Mesendoderm (in vitro differentiated cells): ENCODE measurements around the gene RAB31.
"Not testable (repeated sequence)": the region's sequence is repeated elsewhere in the genome, so short reads cannot be mapped to it uniquely, and the experiment has no call there.

ENCODE experiments used
- DNase-seq: peaks from one replicate; pipeline ENCODE4 v3.0.0; 2013
- H2AK5ac ChIP-seq: 2 replicates; pipeline ENCODE4 v1.6.1; 2013; ENCODE audit warnings: low read length, inconsistent platforms
- H2BK120ac ChIP-seq: 2 replicates; pipeline ENCODE4 v1.6.1; 2013; ENCODE audit warnings: low read depth, mild to moderate bottlenecking, low read length, moderate library complexity, mixed read lengths
- H2BK15ac ChIP-seq: replicated peaks from 2 replicates; pipeline ENCODE4 v1.6.1; 2013; ENCODE audit warnings: low read depth, mild to moderate bottlenecking, moderate library complexity
- H2BK5ac ChIP-seq: 2 replicates; pipeline ENCODE4 v1.6.1; 2013; ENCODE audit warnings: low read length, inconsistent platforms
- H3K18ac ChIP-seq: 2 replicates; pipeline ENCODE4 v1.6.1; 2013; ENCODE audit warnings: mild to moderate bottlenecking, low read length, mixed read lengths
- H3K23ac ChIP-seq: one replicate; pipeline ENCODE4 v1.6.1; 2013; ENCODE audit warnings: low read length
- H3K27ac ChIP-seq: 2 replicates; pipeline ENCODE4 v1.5.1; 2013; ENCODE audit warnings: low read depth, mild to moderate bottlenecking, inconsistent platforms, low read length, moderate library complexity
- H3K27me3 ChIP-seq: 2 replicates; pipeline ENCODE4 v1.6.1; 2013; ENCODE audit warnings: low read length, control low read depth, mild to moderate bottlenecking, inconsistent platforms; ENCODE audit not compliant: insufficient read depth, poor library complexity
- H3K36me3 ChIP-seq: 2 replicates; pipeline ENCODE4 v1.6.1; 2013; ENCODE audit warnings: low read length, inconsistent platforms; ENCODE audit not compliant: control insufficient read depth, insufficient read depth
- H3K4ac ChIP-seq: one replicate; pipeline ENCODE4 v1.6.1; 2013; ENCODE audit warnings: low read depth, mild to moderate bottlenecking, low read length, moderate library complexity
- H3K4me1 ChIP-seq: 2 replicates; pipeline ENCODE4 v1.6.1; 2013; ENCODE audit warnings: low read depth, low read length, inconsistent platforms; ENCODE audit not compliant: control insufficient read depth
- H3K4me2 ChIP-seq: 2 replicates; pipeline ENCODE4 v1.6.1; 2013; ENCODE audit warnings: low read length
- H3K4me3 ChIP-seq: 2 replicates; pipeline ENCODE4 v1.5.1; 2013; ENCODE audit warnings: mild to moderate bottlenecking, low read length
- H3K56ac ChIP-seq: one replicate; pipeline ENCODE4 v1.6.1; 2013; ENCODE audit warnings: low read length
- H3K79me1 ChIP-seq: 2 replicates; pipeline ENCODE4 v1.6.1; 2013; ENCODE audit warnings: low read length, inconsistent platforms
- H3K79me2 ChIP-seq: 2 replicates; pipeline ENCODE4 v1.6.1; 2013; ENCODE audit warnings: mild to moderate bottlenecking, low read length; ENCODE audit not compliant: control insufficient read depth, insufficient read depth
- H3K9ac ChIP-seq: 2 replicates; pipeline ENCODE4 v1.6.1; 2013; ENCODE audit warnings: low read length, inconsistent platforms
- H4K5ac ChIP-seq: one replicate; pipeline ENCODE4 v1.6.1; 2013; ENCODE audit warnings: low read length
- H4K8ac ChIP-seq: one replicate; pipeline ENCODE4 v1.6.1; 2013; ENCODE audit warnings: low read depth, mild to moderate bottlenecking, control low read depth, low read length, moderate library complexity
- WGBS: extraction: QIAGEN DNeasy Blood & Tissue Kit; methylation state at CpG from one replicate; pipeline ENCODE4 v1.1.7; 2013; ENCODE audit warnings: low lambda C conversion rate, missing lambda C conversion rate; ENCODE audit not compliant: insufficient coverage; ENCODE audit errors: extremely low coverage; 5-methylcytosine and 5-hydroxymethylcytosine counted together

Gene RAB31

GRCh38 chr18:9768071-9768691 lies 60.1 kb downstream of the RAB31 start:
- not testable (repeated sequence) for H3K27me3 ChIP-seq, H3K27ac ChIP-seq, H3K36me3 ChIP-seq, H3K23ac ChIP-seq, H2BK5ac ChIP-seq, H4K8ac ChIP-seq, H2AK5ac ChIP-seq, H3K9ac ChIP-seq, H3K56ac ChIP-seq, H2BK15ac ChIP-seq, H4K5ac ChIP-seq, H3K4me3 ChIP-seq, H2BK120ac ChIP-seq, H3K18ac ChIP-seq, H3K4me2 ChIP-seq, DNase-seq, H3K4ac ChIP-seq
- no CpG with 5 or more reads among the region's 2 CpGs for WGBS
- peaks cover 17% of the 10 kb centered on the region for H3K79me2 ChIP-seq
- peaks cover 19% of the 10 kb centered on the region for H3K79me1 ChIP-seq
- peaks cover 15% of the 10 kb centered on the region for H3K4me1 ChIP-seq

DNA sequence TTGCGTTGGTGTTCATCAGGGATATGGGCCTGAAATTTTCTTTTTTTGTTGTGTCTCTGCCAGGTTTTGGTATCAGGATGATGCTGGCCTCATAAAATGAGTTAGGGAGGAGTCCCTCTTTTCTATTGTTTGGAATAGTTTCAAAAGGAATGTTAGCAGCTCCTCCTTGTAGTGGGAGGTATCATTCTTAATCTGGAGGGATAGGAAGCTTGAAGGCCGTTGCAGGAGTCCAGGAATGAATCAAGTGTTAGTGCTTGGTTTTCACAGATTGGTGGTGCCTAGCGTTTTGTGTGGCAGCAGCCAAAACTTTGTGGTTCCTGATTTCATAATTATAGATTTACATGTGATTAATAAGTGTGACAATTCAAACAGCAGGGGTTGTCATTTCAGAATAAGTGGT lies 62.0 kb downstream of the RAB31 start:
- H3K56ac ChIP-seq, H4K8ac ChIP-seq, H3K9ac ChIP-seq, H2AK5ac ChIP-seq, H3K23ac ChIP-seq, H3K4ac ChIP-seq, H3K18ac ChIP-seq, H2BK15ac ChIP-seq, H2BK120ac ChIP-seq, H3K27ac ChIP-seq, H3K4me3 ChIP-seq, H3K36me3 ChIP-seq, H4K5ac ChIP-seq, H2BK5ac ChIP-seq, H3K27me3 ChIP-seq, H3K4me2 ChIP-seq: not testable (repeated sequence)
- H3K79me1 ChIP-seq = peaks cover 17% of the 10 kb centered on the region
- peaks cover 15% of the 10 kb centered on the region for H3K4me1 ChIP-seq
- WGBS = no CpG with 5 or more reads among the region's 3 CpGs
- H3K79me2 ChIP-seq = peaks cover 15% of the 10 kb centered on the region
- DNase-seq = peak; percentile 51

- H3K36me3 ChIP-seq = no peaks in the 10 kb centered on the region
- no peak overlapping the region for H2AK5ac ChIP-seq
- no peak overlapping the region for H4K5ac ChIP-seq
- H3K56ac ChIP-seq = peak overlapping the region; percentile 51
- H2BK5ac ChIP-seq = no peak overlapping the region
- H3K18ac ChIP-seq = no peak overlapping the region
- H3K23ac ChIP-seq = no peak overlapping the region
- no peak overlapping the region for H3K27ac ChIP-seq
- no peak overlapping the region for H2BK120ac ChIP-seq
- H4K8ac ChIP-seq = no peak overlapping the region
- H3K4me2 ChIP-seq = no peak overlapping the region
- H3K79me2 ChIP-seq = peaks cover 10% of the 10 kb centered on the region
- peak; percentile 88 for DNase-seq
- H3K79me1 ChIP-seq = peaks cover 17% of the 10 kb centered on the region
- WGBS = no CpG with 5 or more reads among the region's 18 CpGs
- H3K4me1 ChIP-seq = peaks cover 10% of the 10 kb centered on the region
- H3K4ac ChIP-seq = no peak overlapping the region
- H3K9ac ChIP-seq = no peak overlapping the region
- H3K4me3 ChIP-seq = no peak overlapping the region
- H3K27me3 ChIP-seq = no peaks in the 10 kb centered on the region
- no peak overlapping the region for H2BK15ac ChIP-seq
These were observed 63.3 kb downstream of the RAB31 start for GRCh38 chr18:9771261-9771976.

DNA sequence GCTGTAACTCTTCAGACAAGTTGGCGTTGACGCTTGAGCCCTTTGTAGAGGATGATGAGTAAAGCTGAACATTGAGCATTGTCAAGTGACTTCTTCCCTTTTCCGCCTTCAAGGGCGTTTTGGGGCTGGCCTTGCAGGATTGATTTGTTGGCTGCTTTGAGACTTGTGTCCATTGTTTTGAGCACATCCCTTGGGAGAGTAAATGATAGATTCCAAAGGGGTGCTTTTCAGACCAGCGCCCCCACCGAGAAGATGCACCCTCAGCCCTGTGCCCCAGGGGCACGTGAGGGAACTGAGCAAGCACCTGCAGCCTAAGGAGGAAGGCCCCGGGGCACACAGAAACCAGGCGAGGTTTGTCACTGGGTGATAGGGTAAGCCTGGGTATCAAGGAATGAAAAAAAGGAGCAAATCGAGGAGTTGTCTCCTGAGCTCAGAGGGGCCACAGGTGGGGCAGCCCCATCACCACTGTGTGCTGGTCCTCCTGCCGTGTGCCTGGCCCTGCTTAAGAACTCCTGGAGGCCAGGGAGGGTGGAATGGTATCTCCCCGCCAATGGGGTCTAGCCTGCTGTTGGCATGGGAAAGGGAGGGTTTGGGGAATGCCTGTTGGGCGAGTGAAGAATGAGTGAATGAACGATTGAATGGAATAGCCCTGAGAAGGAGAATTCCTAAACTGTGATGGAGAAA lies 64.0 kb downstream of the RAB31 start:
- no peak for DNase-seq
- H3K27ac ChIP-seq = no peak overlapping the region
- WGBS = no CpG with 5 or more reads among the region's 14 CpGs

GRCh38 chr18:9772847-9773677 lies 65.0 kb downstream of the RAB31 start:
- no peak overlapping the region for H2AK5ac ChIP-seq
- H3K36me3 ChIP-seq = no peaks in the 10 kb centered on the region
- no peak overlapping the region for H3K23ac ChIP-seq
- no peak overlapping the region for H3K4me3 ChIP-seq
- DNase-seq = no peak
- H4K8ac ChIP-seq = no peak overlapping the region
- H3K18ac ChIP-seq = no peak overlapping the region
- peaks cover 10% of the 10 kb centered on the region for H3K4me1 ChIP-seq
- H3K4me2 ChIP-seq = no peak overlapping the region
- H3K79me1 ChIP-seq = peaks cover 17% of the 10 kb centered on the region
- peak overlapping the region; percentile 6 for H3K56ac ChIP-seq
- no peaks in the 10 kb centered on the region for H3K27me3 ChIP-seq
- H2BK120ac ChIP-seq = no peak overlapping the region
- no peak overlapping the region for H2BK15ac ChIP-seq
- H4K5ac ChIP-seq = no peak overlapping the region
- H3K9ac ChIP-seq = no peak overlapping the region
- no peak overlapping the region for H3K4ac ChIP-seq
- no CpG with 5 or more reads among the region's 13 CpGs for WGBS
- no peak overlapping the region for H3K27ac ChIP-seq
- H3K79me2 ChIP-seq = peaks cover 10% of the 10 kb centered on the region
- H2BK5ac ChIP-seq = no peak overlapping the region

More for the DNA sequence above, 64.0 kb downstream of the RAB31 start:
- H3K18ac ChIP-seq = no peak overlapping the region
- no peak overlapping the region for H4K5ac ChIP-seq
- no peak overlapping the region for H2BK15ac ChIP-seq
- peaks cover 10% of the 10 kb centered on the region for H3K79me2 ChIP-seq
- no peak overlapping the region for H3K4ac ChIP-seq
- peaks cover 10% of the 10 kb centered on the region for H3K4me1 ChIP-seq
- no peak overlapping the region for H3K4me3 ChIP-seq
- H3K9ac ChIP-seq = no peak overlapping the region
- H2BK120ac ChIP-seq = no peak overlapping the region
- H2BK5ac ChIP-seq = no peak overlapping the region
- H3K27me3 ChIP-seq = no peaks in the 10 kb centered on the region
- no peak overlapping the region for H2AK5ac ChIP-seq
- H3K36me3 ChIP-seq = no peaks in the 10 kb centered on the region
- peaks cover 17% of the 10 kb centered on the region for H3K79me1 ChIP-seq
- H4K8ac ChIP-seq = no peak overlapping the region
- H3K23ac ChIP-seq = no peak overlapping the region
- no peak overlapping the region for H3K56ac ChIP-seq
- no peak overlapping the region for H3K4me2 ChIP-seq
